Activated T-cell treated with anti-CD3 and anti-CD28 coated beads for 1 hour (primary cell): Measurements from ENCODE around the gene HCK.
A peak's percentile ranks its signal among the peaks of the same experiment; 100 is the strongest.

Source experiments
- DNase-seq: peaks from one replicate; pipeline ENCODE4 v3.0.0-alpha.2; 2020; ENCODE audit warnings: low read depth

The HCK gene

GRCh38 chr20:32052090-32052777 lies at the start of gene HCK:
Gene HCK (plus strand): TSS chr20:32052242.
- no peak for DNase-seq

GRCh38 chr20:32003325-32003724 lies 48.7 kb upstream of the HCK start:
- no peak for DNase-seq

GRCh38 chr20:32004963-32005362 lies 47.1 kb upstream of the HCK start:
- no peak for DNase-seq

GRCh38 chr20:32006053-32006452 lies 46.0 kb upstream of the HCK start:
- DNase-seq, result no peak

GRCh38 chr20:32006841-32007786 lies 44.9 kb upstream of the HCK start:
- DNase-seq, result no peak

- DNase-seq, result no peak
Observed at GRCh38 chr20:32007787-32008616, 44.0 kb upstream of the HCK start.

GRCh38 chr20:32009564-32009963 lies 42.5 kb upstream of the HCK start:
- no peak for DNase-seq

GRCh38 chr20:32010101-32010500 lies 41.9 kb upstream of the HCK start, which contains the start of gene CCM2L:
Gene CCM2L (plus strand): TSS chr20:32010438. CDS start chr20:32010455, 17 bp downstream.
- no peak for DNase-seq

GRCh38 chr20:32010666-32011065 lies 41.4 kb upstream of the HCK start:
- DNase-seq, result no peak

- no peak for DNase-seq
Observed at GRCh38 chr20:32012159-32012688, 39.8 kb upstream of the HCK start.

- no peak for DNase-seq
Observed at GRCh38 chr20:32013326-32013725, 38.7 kb upstream of the HCK start.

GRCh38 chr20:32017711-32018251 lies 34.3 kb upstream of the HCK start:
- DNase-seq, result peak; percentile 47

- DNase-seq, result peak; percentile 39
Observed at GRCh38 chr20:32018269-32019155, 33.5 kb upstream of the HCK start.

- no peak for DNase-seq
Observed at GRCh38 chr20:32019156-32019510, 32.9 kb upstream of the HCK start.

GRCh38 chr20:32019563-32020463 lies 32.2 kb upstream of the HCK start:
- no peak for DNase-seq

GRCh38 chr20:32021091-32021490 lies 31.0 kb upstream of the HCK start:
- DNase-seq, result no peak

GRCh38 chr20:32024683-32025295 lies 27.3 kb upstream of the HCK start:
- DNase-seq, result no peak

GRCh38 chr20:32027643-32028042 lies 24.4 kb upstream of the HCK start:
- DNase-seq, result no peak
